ENCODE results near the gene ATP1B2. TPM values are rescaled to one million over a fixed set of nuclear protein-coding genes. Genes with fewer than 3 reads are reported as not detected.
A peak's percentile ranks its signal among the peaks of the same experiment; 100 is the strongest.

Gene ATP1B2
- total and polyA plus RNA-seq, 2 experiments from 2014 or later = not detected

- in situ Hi-C loops (cut with MboI) = no loop called here
- Histone ChIP-seq H3K27me3 (replicated peaks; ENCODE audit: insufficient read depth) (peaks cover 42% of the 10 kb centered on the region), H3K9me2 (ENCODE audit: insufficient read depth) (no peaks in the 10 kb centered on the region), H3K9ac (no peak overlapping the region), H3K4me3 (peak overlapping the region; percentile 61), H3K4me2 (ENCODE audit: unreplicated experiment) (peak overlapping the region; percentile 82), H3K27ac (no peak overlapping the region), H4K20me1 (ENCODE audit: insufficient read depth) (no peaks in the 10 kb centered on the region), H3K9me3 (ENCODE audit: low read depth) (no peaks in the 10 kb centered on the region), H2AFZ (no peak overlapping the region), H3K79me2 (ENCODE audit: insufficient read depth) (no peaks in the 10 kb centered on the region), H3F3A (ENCODE audit: insufficient read depth) (no peaks in the 10 kb centered on the region), H3K36me3 (ENCODE audit: low read depth) (no peaks in the 10 kb centered on the region), H3K4me1 (ENCODE audit: insufficient read depth) (no peaks in the 10 kb centered on the region; the same call in 1 of the 2 replicates)
- DNase-seq = no peak
- TF ChIP-seq EZH2 (IDR thresholded peaks at IDR 0.05; ENCODE audit: insufficient read depth, poor library complexity, severe bottlenecking) (peak; percentile 85), EZH2phosphoT487 (IDR thresholded peaks at IDR 0.05; ENCODE audit: insufficient read depth, low read depth) (peak; percentile 62; the same call in 1 of the 2 replicates)
- WGBS, 2 experiments (ENCODE audit: low coverage in 1 of 2, low lambda C conversion rate in 2 of 2, missing lambda C conversion rate in 2 of 2) = 2 to 4% methylated on average over 29 to 44 of the region's 45 CpGs
Observed at GRCh38 chr17:7651097-7651664, 455 bp downstream of the ATP1B2 start.

- no peaks in the 10 kb centered on the region for H3K9me2 ChIP-seq (ENCODE audit: insufficient read depth)
- no peaks in the 10 kb centered on the region; the same call in 1 of the 2 replicates for H3K4me1 ChIP-seq (ENCODE audit: insufficient read depth)
- in situ Hi-C loops (cut with MboI) = no loop called here
- 12 to 13% methylated on average over 26 to 29 of the region's 54 CpGs for WGBS, 2 experiments (ENCODE audit: low coverage in 1 of 2, low lambda C conversion rate in 2 of 2, missing lambda C conversion rate in 2 of 2)
- H4K20me1 ChIP-seq (ENCODE audit: insufficient read depth) = no peaks in the 10 kb centered on the region
- H3K4me3 ChIP-seq = no peak overlapping the region
- peak overlapping the region; percentile 82 for H3K4me2 ChIP-seq (ENCODE audit: unreplicated experiment)
- H3K79me2 ChIP-seq (ENCODE audit: insufficient read depth) = no peaks in the 10 kb centered on the region
- no peaks in the 10 kb centered on the region for H3K9me3 ChIP-seq (ENCODE audit: low read depth)
- no peaks in the 10 kb centered on the region for H3F3A ChIP-seq (ENCODE audit: insufficient read depth)
- no peak for TF ChIP-seq EZH2 (IDR thresholded peaks at IDR 0.05; ENCODE audit: insufficient read depth, poor library complexity, severe bottlenecking)
- no peak; the same call in 1 of the 2 replicates for TF ChIP-seq EZH2phosphoT487 (IDR thresholded peaks at IDR 0.05; ENCODE audit: insufficient read depth, low read depth)
- no peak overlapping the region for H2AFZ ChIP-seq
- no peak overlapping the region for H3K27ac ChIP-seq
- H3K9ac ChIP-seq = no peak overlapping the region
- H3K36me3 ChIP-seq (ENCODE audit: low read depth) = no peaks in the 10 kb centered on the region
- DNase-seq = no peak
- peaks cover 42% of the 10 kb centered on the region for H3K27me3 ChIP-seq (replicated peaks; ENCODE audit: insufficient read depth)
Observed at GRCh38 chr17:7651665-7652387, 1.1 kb downstream of the ATP1B2 start.

GRCh38 chr17:7652388-7653356, 1.9 kb downstream of the ATP1B2 start:
- WGBS, 2 experiments (ENCODE audit: low coverage in 1 of 2, low lambda C conversion rate in 2 of 2, missing lambda C conversion rate in 2 of 2) = 44 to 47% methylated on average over 11 to 12 of the region's 12 CpGs
- Histone ChIP-seq H3K27me3 (replicated peaks; ENCODE audit: insufficient read depth) (peaks cover 42% of the 10 kb centered on the region), H3K27ac (no peak overlapping the region), H3K4me3 (no peak overlapping the region), H3F3A (ENCODE audit: insufficient read depth) (no peaks in the 10 kb centered on the region), H3K4me1 (ENCODE audit: insufficient read depth) (no peaks in the 10 kb centered on the region; the same call in 1 of the 2 replicates), H3K79me2 (ENCODE audit: insufficient read depth) (no peaks in the 10 kb centered on the region), H3K9me3 (ENCODE audit: low read depth) (no peaks in the 10 kb centered on the region), H4K20me1 (ENCODE audit: insufficient read depth) (no peaks in the 10 kb centered on the region), H3K9ac (no peak overlapping the region), H2AFZ (no peak overlapping the region), H3K4me2 (ENCODE audit: unreplicated experiment) (no peak overlapping the region), H3K36me3 (ENCODE audit: low read depth) (no peaks in the 10 kb centered on the region), H3K9me2 (ENCODE audit: insufficient read depth) (no peaks in the 10 kb centered on the region)
- no peak for TF ChIP-seq EZH2 (IDR thresholded peaks at IDR 0.05; ENCODE audit: insufficient read depth, poor library complexity, severe bottlenecking)
- no peak for DNase-seq
- in situ Hi-C loops (cut with MboI) = no loop called here

- no peaks in the 10 kb centered on the region for H3F3A ChIP-seq (ENCODE audit: insufficient read depth)
Observed at GRCh38 chr17:7654832-7655540, 4.3 kb downstream of the ATP1B2 start.

More at GRCh38 chr17:7654832-7655540, 4.3 kb downstream of the ATP1B2 start:
- Histone ChIP-seq H3K9me2 (ENCODE audit: insufficient read depth) (no peaks in the 10 kb centered on the region), H4K20me1 (ENCODE audit: insufficient read depth) (no peaks in the 10 kb centered on the region), H3K9me3 (ENCODE audit: low read depth) (no peaks in the 10 kb centered on the region), H3K79me2 (ENCODE audit: insufficient read depth) (no peaks in the 10 kb centered on the region), H2AFZ (no peak overlapping the region), H3K4me3 (no peak overlapping the region), H3K27me3 (replicated peaks; ENCODE audit: insufficient read depth) (peaks cover 40% of the 10 kb centered on the region), H3K4me2 (ENCODE audit: unreplicated experiment) (no peak overlapping the region), H3K4me1 (ENCODE audit: insufficient read depth) (no peaks in the 10 kb centered on the region; the same call in 1 of the 2 replicates), H3K36me3 (ENCODE audit: low read depth) (no peaks in the 10 kb centered on the region), H3K27ac (no peak overlapping the region), H3K9ac (no peak overlapping the region)
- peak; percentile 21 for DNase-seq
- TF ChIP-seq EZH2phosphoT487 (IDR thresholded peaks at IDR 0.05; ENCODE audit: insufficient read depth, low read depth) (no peak), EZH2 (IDR thresholded peaks at IDR 0.05; ENCODE audit: insufficient read depth, poor library complexity, severe bottlenecking) (no peak)
- in situ Hi-C loops (cut with MboI) = no loop called here
- 67 to 70% methylated on average over 16 of the region's 16 CpGs for WGBS, 2 experiments (ENCODE audit: low coverage in 1 of 2, low lambda C conversion rate in 2 of 2, missing lambda C conversion rate in 2 of 2)

Measured in GM23248 (cell line).